ENCODE results near the gene BABAM2. TPM values are rescaled to one million over a fixed set of nuclear protein-coding genes. Genes with fewer than 3 reads are reported as not detected.
A peak's percentile ranks its signal among the peaks of the same experiment; 100 is the strongest.

The BABAM2 gene
- total and polyA plus RNA-seq, 2 experiments from 2014 or later, result 35.2 to 46.1 TPM

DNA sequence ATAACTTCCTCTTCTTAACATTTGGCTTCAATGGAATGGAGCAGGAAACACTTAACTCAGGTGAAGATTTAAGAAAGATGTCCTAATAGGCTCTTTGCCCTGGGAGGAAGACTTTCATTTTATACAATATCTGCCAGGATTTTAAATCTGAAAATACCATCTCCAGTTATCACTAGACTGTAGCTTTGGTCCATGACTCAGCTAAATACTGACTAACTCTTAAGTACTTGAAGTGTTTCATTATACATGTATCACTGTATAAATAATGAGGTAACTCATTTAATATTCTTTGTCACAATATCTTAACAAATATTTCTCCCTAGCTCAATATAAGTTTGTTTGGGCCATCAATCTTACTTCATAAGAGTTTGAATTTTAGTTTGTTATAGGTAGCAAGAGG is 35.1 kb upstream of the BABAM2 start:
- peak; percentile 88 for DNase-seq
- TF ChIP-seq EZH2 (IDR thresholded peaks at IDR 0.05; ENCODE audit: insufficient read depth, poor library complexity, severe bottlenecking) (no peak), EZH2phosphoT487 (IDR thresholded peaks at IDR 0.05; ENCODE audit: insufficient read depth, low read depth) (no peak)
- peak overlapping the region; percentile 28 for H3K27ac ChIP-seq
- H2AFZ ChIP-seq, result no peak overlapping the region
- H3K4me3 ChIP-seq, result no peak overlapping the region
- no peaks in the 10 kb centered on the region for H3K36me3 ChIP-seq (ENCODE audit: low read depth)
- peaks cover 38% of the 10 kb centered on the region for H3F3A ChIP-seq (ENCODE audit: insufficient read depth)
- H3K27me3 ChIP-seq (replicated peaks; ENCODE audit: insufficient read depth), result no peaks in the 10 kb centered on the region
- peak overlapping the region; percentile 16 for H3K4me2 ChIP-seq (ENCODE audit: unreplicated experiment)
- in situ Hi-C loops (cut with MboI), result no loop called here
- H3K9me3 ChIP-seq (ENCODE audit: low read depth), result no peaks in the 10 kb centered on the region
- H3K4me1 ChIP-seq (ENCODE audit: insufficient read depth), result peaks cover 37% of the 10 kb centered on the region
- H3K9me2 ChIP-seq (ENCODE audit: insufficient read depth), result no peaks in the 10 kb centered on the region
- no peaks in the 10 kb centered on the region for H4K20me1 ChIP-seq (ENCODE audit: insufficient read depth)
- H3K9ac ChIP-seq, result no peak overlapping the region
- no peaks in the 10 kb centered on the region for H3K79me2 ChIP-seq (ENCODE audit: insufficient read depth)

- Histone ChIP-seq H3K4me1 (ENCODE audit: insufficient read depth) (peaks cover 40% of the 10 kb centered on the region), H3K9ac (no peak overlapping the region), H3K79me2 (ENCODE audit: insufficient read depth) (no peaks in the 10 kb centered on the region), H3K9me3 (ENCODE audit: low read depth) (no peaks in the 10 kb centered on the region), H2AFZ (no peak overlapping the region), H3K9me2 (ENCODE audit: insufficient read depth) (no peaks in the 10 kb centered on the region), H3K27me3 (replicated peaks; ENCODE audit: insufficient read depth) (no peaks in the 10 kb centered on the region), H3K4me3 (no peak overlapping the region), H3K36me3 (ENCODE audit: low read depth) (no peaks in the 10 kb centered on the region), H4K20me1 (ENCODE audit: insufficient read depth) (no peaks in the 10 kb centered on the region), H3K27ac (no peak overlapping the region), H3K4me2 (ENCODE audit: unreplicated experiment) (no peak overlapping the region), H3F3A (ENCODE audit: insufficient read depth) (peaks cover 43% of the 10 kb centered on the region)
- DNase-seq, result no peak
- TF ChIP-seq EZH2phosphoT487 (IDR thresholded peaks at IDR 0.05; ENCODE audit: insufficient read depth, low read depth), result no peak
- no peak for TF ChIP-seq EZH2 (IDR thresholded peaks at IDR 0.05; ENCODE audit: insufficient read depth, poor library complexity, severe bottlenecking)
- 50 to 61% methylated on average over 3 of the region's 3 CpGs for WGBS, 2 experiments (ENCODE audit: low coverage in 1 of 2, low lambda C conversion rate in 2 of 2, missing lambda C conversion rate in 2 of 2)
- in situ Hi-C loops (cut with MboI), result no loop called here
Measured at GRCh38 chr2:27856386-27856785, 34.1 kb upstream of the BABAM2 start.

- Histone ChIP-seq H3F3A (ENCODE audit: insufficient read depth) (peaks cover 43% of the 10 kb centered on the region), H3K9ac (peak overlapping the region; percentile 6; the same call in 1 of the 2 replicates), H3K9me3 (ENCODE audit: low read depth) (no peaks in the 10 kb centered on the region), H3K79me2 (ENCODE audit: insufficient read depth) (no peaks in the 10 kb centered on the region), H3K36me3 (ENCODE audit: low read depth) (no peaks in the 10 kb centered on the region), H3K27me3 (replicated peaks; ENCODE audit: insufficient read depth) (no peaks in the 10 kb centered on the region), H3K9me2 (ENCODE audit: insufficient read depth) (no peaks in the 10 kb centered on the region), H2AFZ (no peak overlapping the region), H4K20me1 (ENCODE audit: insufficient read depth) (no peaks in the 10 kb centered on the region), H3K4me1 (ENCODE audit: insufficient read depth) (peaks cover 40% of the 10 kb centered on the region), H3K4me3 (no peak overlapping the region), H3K27ac (peak overlapping the region; percentile 68), H3K4me2 (ENCODE audit: unreplicated experiment) (no peak overlapping the region)
- WGBS, 2 experiments (ENCODE audit: low coverage in 1 of 2, low lambda C conversion rate in 2 of 2, missing lambda C conversion rate in 2 of 2), result 58% methylated on average over 3 of the region's 3 CpGs
- TF ChIP-seq EZH2 (IDR thresholded peaks at IDR 0.05; ENCODE audit: insufficient read depth, poor library complexity, severe bottlenecking) (no peak), EZH2phosphoT487 (IDR thresholded peaks at IDR 0.05; ENCODE audit: insufficient read depth, low read depth) (no peak)
- DNase-seq, result no peak
- in situ Hi-C loops (cut with MboI), result no loop called here
Measured at GRCh38 chr2:27856956-27857355, 33.6 kb upstream of the BABAM2 start.

- DNase-seq, result peak; percentile 95
- H2AFZ ChIP-seq, result no peak overlapping the region
- H3K9me3 ChIP-seq (ENCODE audit: low read depth), result no peaks in the 10 kb centered on the region
- no peaks in the 10 kb centered on the region for H3K27me3 ChIP-seq (replicated peaks; ENCODE audit: insufficient read depth)
- no peaks in the 10 kb centered on the region for H4K20me1 ChIP-seq (ENCODE audit: insufficient read depth)
- peaks cover 40% of the 10 kb centered on the region for H3K4me1 ChIP-seq (ENCODE audit: insufficient read depth)
- H3K36me3 ChIP-seq (ENCODE audit: low read depth), result no peaks in the 10 kb centered on the region
- H3K4me2 ChIP-seq (ENCODE audit: unreplicated experiment), result no peak overlapping the region
- peaks cover 43% of the 10 kb centered on the region for H3F3A ChIP-seq (ENCODE audit: insufficient read depth)
- no peaks in the 10 kb centered on the region for H3K9me2 ChIP-seq (ENCODE audit: insufficient read depth)
- no peak overlapping the region for H3K4me3 ChIP-seq
- no peak for TF ChIP-seq EZH2 (IDR thresholded peaks at IDR 0.05; ENCODE audit: insufficient read depth, poor library complexity, severe bottlenecking)
- TF ChIP-seq EZH2phosphoT487 (IDR thresholded peaks at IDR 0.05; ENCODE audit: insufficient read depth, low read depth), result no peak
- peak overlapping the region; percentile 6; the same call in 1 of the 2 replicates for H3K9ac ChIP-seq
- in situ Hi-C loops (cut with MboI), result no loop called here
- WGBS, 2 experiments (ENCODE audit: low coverage in 1 of 2, low lambda C conversion rate in 2 of 2, missing lambda C conversion rate in 2 of 2), result 28 to 30% methylated on average over 4 of the region's 4 CpGs
- H3K27ac ChIP-seq, result peak overlapping the region; percentile 68
- H3K79me2 ChIP-seq (ENCODE audit: insufficient read depth), result no peaks in the 10 kb centered on the region
Measured at GRCh38 chr2:27857417-27858172, 32.9 kb upstream of the BABAM2 start.
